Gastroesophageal sphincter (tissue), 3 donors: ENCODE measurements around the gene PRDM15.

Experiments
- POLR2A ChIP-seq, 2 donors: fragments of 450-650 bp; IDR thresholded peaks; one replicate each; pipeline ENCODE4 v1.6.1; 2017; ENCODE audit warnings: antibody characterized with exemption in 2 of 2, mild to moderate bottlenecking in 2 of 2, moderate library complexity in 1 of 2
- TF ChIP-seq, protein P1 (sequence below), 4 experiments: fragments of 200-600 bp in 2 of 4; fragments of 450-650 bp in 2 of 4; sonication (generic) in 1 of 4; IDR thresholded peaks; one replicate each; pipeline ENCODE4 v1.5.1; 2017 to 2019; ENCODE audit warnings: antibody characterized with exemption in 4 of 4, mild to moderate bottlenecking in 2 of 4, moderate library complexity in 2 of 4

GRCh38 chr21:41857771-41858300, 21.3 kb downstream of the PRDM15 start:
- TF ChIP-seq, protein P1, sequence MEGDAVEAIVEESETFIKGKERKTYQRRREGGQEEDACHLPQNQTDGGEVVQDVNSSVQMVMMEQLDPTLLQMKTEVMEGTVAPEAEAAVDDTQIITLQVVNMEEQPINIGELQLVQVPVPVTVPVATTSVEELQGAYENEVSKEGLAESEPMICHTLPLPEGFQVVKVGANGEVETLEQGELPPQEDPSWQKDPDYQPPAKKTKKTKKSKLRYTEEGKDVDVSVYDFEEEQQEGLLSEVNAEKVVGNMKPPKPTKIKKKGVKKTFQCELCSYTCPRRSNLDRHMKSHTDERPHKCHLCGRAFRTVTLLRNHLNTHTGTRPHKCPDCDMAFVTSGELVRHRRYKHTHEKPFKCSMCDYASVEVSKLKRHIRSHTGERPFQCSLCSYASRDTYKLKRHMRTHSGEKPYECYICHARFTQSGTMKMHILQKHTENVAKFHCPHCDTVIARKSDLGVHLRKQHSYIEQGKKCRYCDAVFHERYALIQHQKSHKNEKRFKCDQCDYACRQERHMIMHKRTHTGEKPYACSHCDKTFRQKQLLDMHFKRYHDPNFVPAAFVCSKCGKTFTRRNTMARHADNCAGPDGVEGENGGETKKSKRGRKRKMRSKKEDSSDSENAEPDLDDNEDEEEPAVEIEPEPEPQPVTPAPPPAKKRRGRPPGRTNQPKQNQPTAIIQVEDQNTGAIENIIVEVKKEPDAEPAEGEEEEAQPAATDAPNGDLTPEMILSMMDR (IDR thresholded peaks at IDR 0.05): no peak
- TF ChIP-seq POLR2A (IDR thresholded peaks at IDR 0.05): no peak
